NCI-H345 treated with DMSO at 0.1 percent for 48 hours (cell line): Measurements from ENCODE around the gene ANKS3.
A peak's percentile ranks its signal among the peaks of the same experiment; 100 is the strongest.
"Not testable (repeated sequence)": the region's sequence is repeated elsewhere in the genome, so short reads cannot be mapped to it uniquely, and the experiment has no call there.

Experiments
- DNase-seq: peaks from one replicate; lab custom pipeline; 2025; ENCODE audit not compliant: unreplicated experiment; lab: John Stamatoyannopoulos, UW

The ANKS3 gene

GRCh38 chr16:4755687-4756086 lies 21.6 kb upstream of the ANKS3 start:
- no peak for DNase-seq

DNA sequence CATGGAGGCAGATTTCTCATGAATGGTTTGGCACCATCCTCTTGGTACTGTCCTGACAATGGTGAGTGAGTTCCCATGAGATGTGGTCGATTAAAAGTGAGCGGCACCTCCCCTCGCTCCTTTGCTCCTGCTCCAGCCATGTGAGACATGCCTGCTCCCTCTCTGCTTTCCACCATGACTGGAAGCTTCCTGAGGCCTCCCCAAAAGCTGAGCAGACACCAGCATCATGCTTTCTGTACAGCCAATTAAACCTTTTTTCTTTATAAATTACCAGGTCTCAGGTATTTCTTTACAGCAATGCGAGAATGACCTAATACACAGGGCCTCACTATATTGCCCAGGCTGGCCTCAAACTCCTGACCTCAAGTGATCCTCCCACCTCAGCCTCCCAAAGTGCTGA lies 20.8 kb upstream of the ANKS3 start:
- no peak for DNase-seq

GRCh38 chr16:4753227-4753626 lies 19.2 kb upstream of the ANKS3 start:
- DNase-seq = no peak

- no peak for DNase-seq
These were observed 18.5 kb upstream of the ANKS3 start for GRCh38 chr16:4752351-4753100.

- DNase-seq = no peak
These were observed 16.8 kb upstream of the ANKS3 start for GRCh38 chr16:4750896-4751295.

GRCh38 chr16:4749700-4750257 lies 15.7 kb upstream of the ANKS3 start:
- DNase-seq = no peak

GRCh38 chr16:4748682-4749411 lies 14.8 kb upstream of the ANKS3 start:
- DNase-seq = no peak

GRCh38 chr16:4747906-4748681 lies 14.0 kb upstream of the ANKS3 start:
- no peak for DNase-seq

DNA sequence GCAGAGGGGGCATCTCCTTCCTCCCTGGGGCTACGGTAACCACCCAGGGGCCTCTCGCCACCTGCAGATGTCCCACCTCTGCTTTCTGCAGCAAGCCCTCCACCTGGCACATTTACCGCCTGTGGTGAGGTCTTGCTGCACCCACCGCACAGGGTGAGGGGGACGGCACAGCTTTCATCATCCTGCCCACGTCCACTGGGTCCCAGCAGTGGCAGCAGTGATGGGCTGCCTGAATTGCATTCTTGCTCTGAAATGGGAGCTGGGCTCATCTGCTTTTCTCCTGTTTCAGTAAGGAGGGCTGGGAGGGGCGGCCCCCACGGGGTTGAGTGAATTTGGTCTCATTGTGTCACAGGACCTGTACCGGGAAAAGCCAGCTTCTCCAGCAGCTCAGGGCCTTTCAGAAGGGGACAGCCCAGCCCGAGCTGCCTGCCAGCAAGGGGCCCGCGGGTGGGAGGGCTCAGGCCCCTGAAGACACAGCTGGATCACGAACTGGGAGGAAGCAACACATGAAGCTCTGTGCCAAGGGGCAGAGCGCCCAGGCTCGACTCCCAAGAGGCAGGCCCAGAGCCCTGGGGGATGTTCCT lies 13.0 kb upstream of the ANKS3 start:
- no peak for DNase-seq

GRCh38 chr16:4746215-4746614 lies 12.1 kb upstream of the ANKS3 start:
- DNase-seq = no peak

GRCh38 chr16:4745274-4745569 lies 11.2 kb upstream of the ANKS3 start:
- DNase-seq = no peak

DNA sequence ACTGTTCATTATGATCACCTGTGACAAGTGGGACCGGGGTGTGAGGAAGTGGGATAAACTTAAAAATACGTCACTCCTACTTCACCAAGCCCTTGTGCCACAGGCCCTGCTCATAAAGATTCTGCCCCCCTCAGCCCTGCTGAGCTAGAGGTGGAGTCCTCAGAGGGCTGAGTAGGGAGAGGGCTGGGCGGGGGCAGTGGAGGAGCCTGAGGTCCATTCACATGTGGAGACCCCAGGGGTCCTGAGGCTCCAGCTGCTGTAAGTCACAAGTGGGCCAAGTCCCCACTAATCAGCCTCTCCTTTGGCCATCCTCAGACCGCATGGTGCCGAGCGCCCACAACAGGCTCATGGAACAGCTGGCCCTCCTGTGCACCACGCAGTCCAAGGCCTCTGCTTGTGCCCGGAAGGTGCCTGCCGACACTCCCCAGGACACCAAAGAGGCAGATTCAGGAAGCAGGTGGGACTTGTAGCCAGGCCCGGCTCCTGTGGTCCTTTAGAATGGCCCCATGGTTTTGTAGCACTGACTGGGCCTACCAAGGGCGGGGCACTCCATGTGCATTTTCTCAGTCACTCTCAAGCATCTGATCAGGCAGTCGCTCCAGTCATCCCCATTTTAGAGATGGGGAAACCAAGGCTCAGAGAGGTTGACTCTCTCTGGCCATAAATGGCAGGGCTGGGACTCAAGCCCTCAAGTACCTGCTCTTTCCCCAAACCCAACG lies 10.6 kb upstream of the ANKS3 start:
- no peak for DNase-seq

- no peak for DNase-seq
These were observed 9.3 kb upstream of the ANKS3 start for GRCh38 chr16:4743226-4743878.

GRCh38 chr16:4738370-4738769 lies 4.3 kb upstream of the ANKS3 start:
- DNase-seq = not testable (repeated sequence)

GRCh38 chr16:4737545-4737944 lies 3.5 kb upstream of the ANKS3 start:
- DNase-seq = no peak

DNA sequence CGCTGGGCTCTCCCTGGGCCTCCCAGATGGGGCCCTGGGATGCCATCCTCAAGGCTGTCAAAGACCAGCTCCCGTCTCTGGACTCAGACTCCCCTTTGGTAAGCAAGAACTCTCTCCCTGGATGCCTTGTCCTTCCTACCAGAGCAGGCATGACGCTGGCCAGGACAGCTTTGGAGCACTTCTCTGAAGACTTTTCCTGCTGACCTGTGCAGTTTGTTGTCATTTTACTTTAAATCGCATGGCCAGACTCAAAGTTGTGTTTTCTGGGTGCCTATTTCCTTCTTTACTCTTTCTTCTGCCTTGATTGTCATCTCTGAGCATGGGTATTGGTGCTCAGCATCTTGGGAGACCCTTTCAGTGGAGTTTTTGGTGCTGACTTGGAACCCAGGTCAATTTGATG lies 2.5 kb upstream of the ANKS3 start:
- DNase-seq = no peak

DNA sequence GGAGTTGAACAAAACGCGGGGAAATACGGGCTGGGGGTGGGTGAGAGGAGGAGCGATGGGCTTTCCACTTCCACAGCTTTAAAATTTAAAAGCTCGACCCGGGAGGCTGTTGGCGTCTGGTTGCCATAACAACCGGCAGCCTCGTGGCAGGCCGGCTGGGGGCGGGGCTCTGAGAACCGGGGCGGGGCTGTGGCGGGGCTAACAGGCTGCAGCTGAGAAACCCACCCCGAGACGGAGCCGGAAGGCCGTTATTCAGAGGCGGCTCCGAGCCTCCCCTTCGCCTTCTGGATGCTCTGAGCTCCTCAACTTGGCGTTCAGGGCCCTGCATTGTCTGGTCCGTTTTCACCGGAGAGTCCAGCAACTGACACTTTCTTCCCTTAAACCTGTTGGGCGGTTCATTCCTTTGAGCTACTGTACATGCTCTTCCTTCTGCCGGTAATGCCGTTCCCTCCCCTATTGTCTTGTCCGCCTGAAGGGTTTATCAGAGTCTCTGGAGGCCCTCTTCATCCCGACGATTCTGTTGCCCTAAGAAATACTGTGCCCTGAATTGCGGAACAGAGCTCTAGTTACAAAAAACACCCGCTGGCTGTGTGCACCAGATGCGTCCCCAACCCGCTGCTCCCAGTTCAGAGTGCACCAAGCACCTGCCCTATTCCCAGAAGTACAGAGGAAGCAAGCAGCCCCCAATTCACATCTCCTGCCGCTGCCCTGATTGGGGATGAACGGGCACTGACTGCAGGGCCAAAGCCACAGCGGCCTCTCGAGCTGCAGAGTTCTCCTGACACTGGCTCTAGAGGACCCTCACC lies 862 bp upstream of the ANKS3 start:
- DNase-seq = peak; percentile 42

- no peak for DNase-seq
These were observed 366 bp downstream of the ANKS3 start for GRCh38 chr16:4733747-4734062.

GRCh38 chr16:4733211-4733742 lies 794 bp downstream of the ANKS3 start:
- no peak for DNase-seq
